GM23338 (cell line): ENCODE measurements around the gene ANKRD65. TPM values are rescaled to one million over a fixed set of nuclear protein-coding genes. Genes with fewer than 3 reads are reported as not detected.

Experiments
- ATAC-seq: fragments of 200-7000 bp; cut with Tn5 transposase; 3 replicates; pipeline ENCODE4 v1.9.1; 2020
- DNase-seq: peaks from one replicate; pipeline ENCODE4 v3.0.0-alpha.2; 2015; ENCODE audit warnings: low spot score
- H2AFZ ChIP-seq: fragments of 200-600 bp; sonication (generic); 2 replicates; pipeline ENCODE4 v1.8.0; 2016; ENCODE audit warnings: antibody characterized with exemption, mild to moderate bottlenecking, moderate library complexity
- H3F3A ChIP-seq: fragments of 200-600 bp; sonication (generic); replicated peaks from 2 replicates; pipeline ENCODE4 v1.8.0; 2017; ENCODE audit warnings: antibody characterized with exemption, mixed run types, low read depth
- H3K27ac ChIP-seq: fragments of 200-600 bp; sonication (generic); 2 replicates; pipeline ENCODE4 v1.6.1; 2016; ENCODE audit warnings: low read depth
- H3K27me3 ChIP-seq: fragments of 200-600 bp; sonication (generic); 2 replicates; pipeline ENCODE4 v1.8.0; 2016; ENCODE audit warnings: mild to moderate bottlenecking, mixed run types, moderate library complexity; ENCODE audit not compliant: insufficient read depth
- H3K36me3 ChIP-seq: fragments of 200-600 bp; sonication (generic); 2 replicates; pipeline ENCODE4 v1.8.0; 2016; ENCODE audit warnings: mild to moderate bottlenecking; ENCODE audit not compliant: insufficient read depth
- H3K4me1 ChIP-seq: fragments of 200-600 bp; sonication (generic); 2 replicates; pipeline ENCODE4 v1.8.0; 2016; ENCODE audit warnings: mild to moderate bottlenecking, moderate library complexity; ENCODE audit not compliant: insufficient read depth
- H3K4me2 ChIP-seq: fragments of 200-600 bp; sonication (generic); 2 replicates; pipeline ENCODE4 v1.7.1; 2017; ENCODE audit warnings: mixed run types
- H3K4me3 ChIP-seq: fragments of 200-600 bp; sonication (generic); 2 replicates; pipeline ENCODE4 v1.6.1; 2016; ENCODE audit warnings: mixed run types
- H3K79me2 ChIP-seq: fragments of 200-600 bp; sonication (generic); replicated peaks from 2 replicates; pipeline ENCODE4 v1.8.0; 2017; ENCODE audit warnings: mild to moderate bottlenecking; ENCODE audit not compliant: insufficient read depth
- H3K9me2 ChIP-seq: fragments of 200-600 bp; sonication (generic); 2 replicates; pipeline ENCODE4 v1.8.0; 2017; ENCODE audit not compliant: insufficient read depth
- H4K20me1 ChIP-seq: fragments of 200-600 bp; sonication (generic); replicated peaks from 2 replicates; pipeline ENCODE4 v1.8.0; 2017; ENCODE audit warnings: mild to moderate bottlenecking; ENCODE audit not compliant: insufficient read depth
- H3K27ac Mint-ChIP-seq: 2 replicates; pipeline ENCODE4 v1.8.0; 2020; ENCODE audit warnings: inconsistent platforms, mild to moderate bottlenecking, moderate library complexity, mixed read lengths
- H3K27me3 Mint-ChIP-seq: 3 replicates; pipeline ENCODE4 v1.8.0; 2022; ENCODE audit warnings: low read depth, mild to moderate bottlenecking, moderate library complexity, mixed read lengths, inconsistent platforms; ENCODE audit not compliant: insufficient read depth, poor library complexity
- H3K36me3 Mint-ChIP-seq: 3 replicates; pipeline ENCODE4 v1.8.0; 2021; ENCODE audit warnings: low read depth, mild to moderate bottlenecking, inconsistent platforms, moderate library complexity, mixed read lengths
- H3K4me1 Mint-ChIP-seq: 3 replicates; pipeline ENCODE4 v1.8.0; 2020; ENCODE audit warnings: mild to moderate bottlenecking, inconsistent platforms, mixed read lengths
- H3K4me3 Mint-ChIP-seq: 3 replicates; pipeline ENCODE4 v1.8.0; 2021; ENCODE audit warnings: moderate library complexity, mild to moderate bottlenecking, inconsistent platforms, mixed read lengths
- H3K9me3 Mint-ChIP-seq: 3 replicates; pipeline ENCODE4 v1.8.0; 2020; ENCODE audit warnings: moderate library complexity, mild to moderate bottlenecking, inconsistent platforms, mixed read lengths
- EZH2 ChIP-seq: fragments of 200-600 bp; sonication (generic); IDR thresholded peaks from one replicate; pipeline ENCODE4 v1.8.0; 2017; ENCODE audit warnings: antibody characterized with exemption, mild to moderate bottlenecking, low read depth; ENCODE audit not compliant: unreplicated experiment
- JUNB ChIP-seq: IDR thresholded peaks from one replicate; pipeline ENCODE4 v1.6.1; 2016; ENCODE audit warnings: antibody characterized with exemption; ENCODE audit not compliant: unreplicated experiment
- NANOG ChIP-seq: IDR thresholded peaks from 2 replicates; pipeline ENCODE4 v1.6.1; 2016; ENCODE audit warnings: antibody characterized with exemption, borderline replicate concordance
- POLR2AphosphoS5 ChIP-seq: IDR thresholded peaks from 2 replicates; pipeline ENCODE4 v1.6.1; 2016; ENCODE audit warnings: antibody characterized with exemption, low read depth
- STAT1 ChIP-seq: IDR thresholded peaks from one replicate; pipeline ENCODE4 v1.6.1; 2016; ENCODE audit warnings: antibody characterized with exemption; ENCODE audit not compliant: unreplicated experiment
- ZNF114 ChIP-seq: fragments of 250-450 bp; sonication (Bioruptor Pico); IDR thresholded peaks from 2 replicates; pipeline ENCODE4 v1.5.0; 2020; ENCODE audit warnings: mild to moderate bottlenecking, moderate library complexity
- ZNF331 ChIP-seq: fragments of 250-450 bp; sonication (Bioruptor Pico); IDR thresholded peaks from 2 replicates; pipeline ENCODE4 v1.5.0; 2020; ENCODE audit warnings: low read depth, mild to moderate bottlenecking, moderate library complexity
- long read RNA-seq: library from polyadenylated mRNA; unstranded; transcript quantifications from one replicate; pipeline ENCODE4 v2.0.0, GENCODE V29; 2020; ENCODE audit not compliant: unreplicated experiment
- polyA plus RNA-seq: library from polyadenylated mRNA; unstranded; fragments of >200 nt; fragmentation: Nextera tagmentation; extraction: Ambion mirVana; gene quantifications from 2 replicates; pipeline ENCODE4 v1.2.1, GENCODE V29; 2016
- total RNA-seq: library from RNA; depleted of rRNA; stranded (reverse); fragments of >200 nt; shearing (Covaris generic); gene quantifications from 2 replicates; pipeline ENCODE4 v1.2.3, GENCODE V29; 2014; rRNA removed
- TF ChIP-seq, protein P1 (sequence below): IDR thresholded peaks from 2 replicates; pipeline ENCODE4 v1.6.1; 2016; ENCODE audit warnings: antibody characterized with exemption
- TF ChIP-seq, protein P2 (sequence below), 2 experiments: fragments of 200-600 bp in 1 of 2; sonication (generic) in 1 of 2; conservative IDR thresholded peaks; 2 replicates each; pipeline versions ENCODE4 v1.5.1 to v1.6.1; 2016 to 2017; ENCODE audit warnings: antibody characterized with exemption in 2 of 2, low read depth in 2 of 2, mild to moderate bottlenecking in 2 of 2, moderate library complexity in 1 of 2
- TF ChIP-seq, protein P3 (sequence below): IDR thresholded peaks from one replicate; pipeline ENCODE4 v1.6.1; 2018; ENCODE audit warnings: antibody characterized with exemption; ENCODE audit not compliant: unreplicated experiment
- TF ChIP-seq, protein P4 (sequence below): fragments of 250-450 bp; sonication (Bioruptor Pico); IDR thresholded peaks from 2 replicates; pipeline ENCODE4 v1.5.0; 2020; ENCODE audit warnings: mild to moderate bottlenecking, moderate library complexity

Gene ANKRD65
- total RNA-seq, result 1.7 and 1.8 TPM in 2 replicates
- polyA plus RNA-seq, result 1.6 and 2.6 TPM in 2 replicates
- long read RNA-seq, partial matches to known transcripts, result 1 of 1 reads
- long read RNA-seq, other reads (novel, unspliced or antisense), result 0 of 1 reads

DNA sequence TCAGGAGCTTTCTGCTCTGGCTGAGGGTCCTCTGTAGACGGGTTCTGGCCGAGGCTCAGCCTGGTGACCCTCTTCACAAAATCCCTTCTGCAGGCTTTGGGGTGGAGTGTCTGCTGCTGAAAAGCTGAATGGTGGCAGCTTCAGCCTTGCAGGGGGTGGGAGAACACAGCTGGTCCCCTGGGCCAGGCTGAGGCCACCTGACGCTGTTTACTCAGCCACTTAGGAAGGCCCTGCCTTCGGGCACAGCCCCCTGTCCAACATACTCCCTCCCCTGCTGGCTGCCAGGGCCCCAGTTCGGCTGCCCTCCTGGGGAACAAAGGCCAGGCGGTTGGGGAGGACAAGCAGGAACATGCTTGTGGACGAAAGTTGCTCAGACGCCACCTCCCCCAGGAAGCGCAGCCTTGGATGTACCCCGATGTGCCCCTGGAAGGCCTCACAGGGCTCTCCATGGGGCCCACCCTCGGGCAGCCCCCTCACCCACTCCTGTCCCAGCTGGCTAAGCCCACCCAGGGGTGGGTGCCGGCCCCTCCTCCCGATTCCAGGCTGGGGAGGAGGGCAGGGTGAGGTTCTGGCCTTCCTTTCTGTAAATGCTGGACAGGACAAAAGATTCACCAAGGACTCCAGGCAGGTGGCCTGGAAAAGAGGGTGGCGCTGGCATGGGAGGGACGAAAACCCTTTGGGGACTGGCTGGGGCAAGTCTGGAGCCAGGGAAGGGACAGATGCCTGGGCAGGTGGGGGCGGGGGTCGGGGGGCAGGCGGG, at the start of gene ANKRD65:
Gene ANKRD65 (minus strand): TSS at position 130 of the 760 bp plus-strand sequence. CDS start 271 bp downstream, outside the sequence.
- Mint-ChIP-seq H3K36me3 (no peaks in the 10 kb centered on the region; the same call in 2 of the 3 replicates), H3K27me3 (peaks cover 13% of the 10 kb centered on the region), H3K4me1 (peaks cover 32% of the 10 kb centered on the region), H3K9me3 (no peaks in the 10 kb centered on the region), H3K4me3 (peak within 1 kb of the TSS; percentile 24; the same call in 1 of the 3 replicates), H3K27ac (peak within 1 kb of the TSS; percentile 40; the same call in 1 of the 2 replicates)
- Histone ChIP-seq H3K4me2 (peak within 1 kb of the TSS; percentile 55), H3K4me1 (peaks cover 31% of the 10 kb centered on the region), H3K9me2 (no peaks in the 10 kb centered on the region), H2AFZ (peak within 1 kb of the TSS; percentile 59; the same call in 1 of the 2 replicates), H3K27ac (peak within 1 kb of the TSS; percentile 85; the same call in 1 of the 2 replicates), H3K4me3 (no peak within 1 kb of the TSS), H3F3A (0 out of 2 replicates have a peak, but pooled peaks cover 16% of the 10 kb centered on the region), H3K36me3 (no peaks in the 10 kb centered on the region), H3K27me3 (0 out of 2 replicates have a peak, but pooled peaks cover 2% of the 10 kb centered on the region), H4K20me1 (no peaks in the 10 kb centered on the region), H3K79me2 (no peaks in the 10 kb centered on the region)
- ATAC-seq (peak; percentile 2; the same call in 1 of the 3 replicates), DNase-seq (no peak)
- TF ChIP-seq, protein P1, sequence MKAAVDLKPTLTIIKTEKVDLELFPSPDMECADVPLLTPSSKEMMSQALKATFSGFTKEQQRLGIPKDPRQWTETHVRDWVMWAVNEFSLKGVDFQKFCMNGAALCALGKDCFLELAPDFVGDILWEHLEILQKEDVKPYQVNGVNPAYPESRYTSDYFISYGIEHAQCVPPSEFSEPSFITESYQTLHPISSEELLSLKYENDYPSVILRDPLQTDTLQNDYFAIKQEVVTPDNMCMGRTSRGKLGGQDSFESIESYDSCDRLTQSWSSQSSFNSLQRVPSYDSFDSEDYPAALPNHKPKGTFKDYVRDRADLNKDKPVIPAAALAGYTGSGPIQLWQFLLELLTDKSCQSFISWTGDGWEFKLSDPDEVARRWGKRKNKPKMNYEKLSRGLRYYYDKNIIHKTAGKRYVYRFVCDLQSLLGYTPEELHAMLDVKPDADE, result no peak
- TF ChIP-seq, protein P2, sequence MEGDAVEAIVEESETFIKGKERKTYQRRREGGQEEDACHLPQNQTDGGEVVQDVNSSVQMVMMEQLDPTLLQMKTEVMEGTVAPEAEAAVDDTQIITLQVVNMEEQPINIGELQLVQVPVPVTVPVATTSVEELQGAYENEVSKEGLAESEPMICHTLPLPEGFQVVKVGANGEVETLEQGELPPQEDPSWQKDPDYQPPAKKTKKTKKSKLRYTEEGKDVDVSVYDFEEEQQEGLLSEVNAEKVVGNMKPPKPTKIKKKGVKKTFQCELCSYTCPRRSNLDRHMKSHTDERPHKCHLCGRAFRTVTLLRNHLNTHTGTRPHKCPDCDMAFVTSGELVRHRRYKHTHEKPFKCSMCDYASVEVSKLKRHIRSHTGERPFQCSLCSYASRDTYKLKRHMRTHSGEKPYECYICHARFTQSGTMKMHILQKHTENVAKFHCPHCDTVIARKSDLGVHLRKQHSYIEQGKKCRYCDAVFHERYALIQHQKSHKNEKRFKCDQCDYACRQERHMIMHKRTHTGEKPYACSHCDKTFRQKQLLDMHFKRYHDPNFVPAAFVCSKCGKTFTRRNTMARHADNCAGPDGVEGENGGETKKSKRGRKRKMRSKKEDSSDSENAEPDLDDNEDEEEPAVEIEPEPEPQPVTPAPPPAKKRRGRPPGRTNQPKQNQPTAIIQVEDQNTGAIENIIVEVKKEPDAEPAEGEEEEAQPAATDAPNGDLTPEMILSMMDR (conservative IDR thresholded peaks at IDR 0.05; ENCODE audit: low read depth in 2 of 2), result no peak
- TF ChIP-seq JUNB (no peak), NANOG (no peak), POLR2AphosphoS5 (no peak), ZNF114 (CRISPR knock-in tag) (no peak), ZNF331 (CRISPR knock-in tag) (no peak), EZH2 (no peak), STAT1 (no peak)
- TF ChIP-seq, protein P3, sequence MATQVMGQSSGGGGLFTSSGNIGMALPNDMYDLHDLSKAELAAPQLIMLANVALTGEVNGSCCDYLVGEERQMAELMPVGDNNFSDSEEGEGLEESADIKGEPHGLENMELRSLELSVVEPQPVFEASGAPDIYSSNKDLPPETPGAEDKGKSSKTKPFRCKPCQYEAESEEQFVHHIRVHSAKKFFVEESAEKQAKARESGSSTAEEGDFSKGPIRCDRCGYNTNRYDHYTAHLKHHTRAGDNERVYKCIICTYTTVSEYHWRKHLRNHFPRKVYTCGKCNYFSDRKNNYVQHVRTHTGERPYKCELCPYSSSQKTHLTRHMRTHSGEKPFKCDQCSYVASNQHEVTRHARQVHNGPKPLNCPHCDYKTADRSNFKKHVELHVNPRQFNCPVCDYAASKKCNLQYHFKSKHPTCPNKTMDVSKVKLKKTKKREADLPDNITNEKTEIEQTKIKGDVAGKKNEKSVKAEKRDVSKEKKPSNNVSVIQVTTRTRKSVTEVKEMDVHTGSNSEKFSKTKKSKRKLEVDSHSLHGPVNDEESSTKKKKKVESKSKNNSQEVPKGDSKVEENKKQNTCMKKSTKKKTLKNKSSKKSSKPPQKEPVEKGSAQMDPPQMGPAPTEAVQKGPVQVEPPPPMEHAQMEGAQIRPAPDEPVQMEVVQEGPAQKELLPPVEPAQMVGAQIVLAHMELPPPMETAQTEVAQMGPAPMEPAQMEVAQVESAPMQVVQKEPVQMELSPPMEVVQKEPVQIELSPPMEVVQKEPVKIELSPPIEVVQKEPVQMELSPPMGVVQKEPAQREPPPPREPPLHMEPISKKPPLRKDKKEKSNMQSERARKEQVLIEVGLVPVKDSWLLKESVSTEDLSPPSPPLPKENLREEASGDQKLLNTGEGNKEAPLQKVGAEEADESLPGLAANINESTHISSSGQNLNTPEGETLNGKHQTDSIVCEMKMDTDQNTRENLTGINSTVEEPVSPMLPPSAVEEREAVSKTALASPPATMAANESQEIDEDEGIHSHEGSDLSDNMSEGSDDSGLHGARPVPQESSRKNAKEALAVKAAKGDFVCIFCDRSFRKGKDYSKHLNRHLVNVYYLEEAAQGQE, result no peak
- TF ChIP-seq, protein P4, sequence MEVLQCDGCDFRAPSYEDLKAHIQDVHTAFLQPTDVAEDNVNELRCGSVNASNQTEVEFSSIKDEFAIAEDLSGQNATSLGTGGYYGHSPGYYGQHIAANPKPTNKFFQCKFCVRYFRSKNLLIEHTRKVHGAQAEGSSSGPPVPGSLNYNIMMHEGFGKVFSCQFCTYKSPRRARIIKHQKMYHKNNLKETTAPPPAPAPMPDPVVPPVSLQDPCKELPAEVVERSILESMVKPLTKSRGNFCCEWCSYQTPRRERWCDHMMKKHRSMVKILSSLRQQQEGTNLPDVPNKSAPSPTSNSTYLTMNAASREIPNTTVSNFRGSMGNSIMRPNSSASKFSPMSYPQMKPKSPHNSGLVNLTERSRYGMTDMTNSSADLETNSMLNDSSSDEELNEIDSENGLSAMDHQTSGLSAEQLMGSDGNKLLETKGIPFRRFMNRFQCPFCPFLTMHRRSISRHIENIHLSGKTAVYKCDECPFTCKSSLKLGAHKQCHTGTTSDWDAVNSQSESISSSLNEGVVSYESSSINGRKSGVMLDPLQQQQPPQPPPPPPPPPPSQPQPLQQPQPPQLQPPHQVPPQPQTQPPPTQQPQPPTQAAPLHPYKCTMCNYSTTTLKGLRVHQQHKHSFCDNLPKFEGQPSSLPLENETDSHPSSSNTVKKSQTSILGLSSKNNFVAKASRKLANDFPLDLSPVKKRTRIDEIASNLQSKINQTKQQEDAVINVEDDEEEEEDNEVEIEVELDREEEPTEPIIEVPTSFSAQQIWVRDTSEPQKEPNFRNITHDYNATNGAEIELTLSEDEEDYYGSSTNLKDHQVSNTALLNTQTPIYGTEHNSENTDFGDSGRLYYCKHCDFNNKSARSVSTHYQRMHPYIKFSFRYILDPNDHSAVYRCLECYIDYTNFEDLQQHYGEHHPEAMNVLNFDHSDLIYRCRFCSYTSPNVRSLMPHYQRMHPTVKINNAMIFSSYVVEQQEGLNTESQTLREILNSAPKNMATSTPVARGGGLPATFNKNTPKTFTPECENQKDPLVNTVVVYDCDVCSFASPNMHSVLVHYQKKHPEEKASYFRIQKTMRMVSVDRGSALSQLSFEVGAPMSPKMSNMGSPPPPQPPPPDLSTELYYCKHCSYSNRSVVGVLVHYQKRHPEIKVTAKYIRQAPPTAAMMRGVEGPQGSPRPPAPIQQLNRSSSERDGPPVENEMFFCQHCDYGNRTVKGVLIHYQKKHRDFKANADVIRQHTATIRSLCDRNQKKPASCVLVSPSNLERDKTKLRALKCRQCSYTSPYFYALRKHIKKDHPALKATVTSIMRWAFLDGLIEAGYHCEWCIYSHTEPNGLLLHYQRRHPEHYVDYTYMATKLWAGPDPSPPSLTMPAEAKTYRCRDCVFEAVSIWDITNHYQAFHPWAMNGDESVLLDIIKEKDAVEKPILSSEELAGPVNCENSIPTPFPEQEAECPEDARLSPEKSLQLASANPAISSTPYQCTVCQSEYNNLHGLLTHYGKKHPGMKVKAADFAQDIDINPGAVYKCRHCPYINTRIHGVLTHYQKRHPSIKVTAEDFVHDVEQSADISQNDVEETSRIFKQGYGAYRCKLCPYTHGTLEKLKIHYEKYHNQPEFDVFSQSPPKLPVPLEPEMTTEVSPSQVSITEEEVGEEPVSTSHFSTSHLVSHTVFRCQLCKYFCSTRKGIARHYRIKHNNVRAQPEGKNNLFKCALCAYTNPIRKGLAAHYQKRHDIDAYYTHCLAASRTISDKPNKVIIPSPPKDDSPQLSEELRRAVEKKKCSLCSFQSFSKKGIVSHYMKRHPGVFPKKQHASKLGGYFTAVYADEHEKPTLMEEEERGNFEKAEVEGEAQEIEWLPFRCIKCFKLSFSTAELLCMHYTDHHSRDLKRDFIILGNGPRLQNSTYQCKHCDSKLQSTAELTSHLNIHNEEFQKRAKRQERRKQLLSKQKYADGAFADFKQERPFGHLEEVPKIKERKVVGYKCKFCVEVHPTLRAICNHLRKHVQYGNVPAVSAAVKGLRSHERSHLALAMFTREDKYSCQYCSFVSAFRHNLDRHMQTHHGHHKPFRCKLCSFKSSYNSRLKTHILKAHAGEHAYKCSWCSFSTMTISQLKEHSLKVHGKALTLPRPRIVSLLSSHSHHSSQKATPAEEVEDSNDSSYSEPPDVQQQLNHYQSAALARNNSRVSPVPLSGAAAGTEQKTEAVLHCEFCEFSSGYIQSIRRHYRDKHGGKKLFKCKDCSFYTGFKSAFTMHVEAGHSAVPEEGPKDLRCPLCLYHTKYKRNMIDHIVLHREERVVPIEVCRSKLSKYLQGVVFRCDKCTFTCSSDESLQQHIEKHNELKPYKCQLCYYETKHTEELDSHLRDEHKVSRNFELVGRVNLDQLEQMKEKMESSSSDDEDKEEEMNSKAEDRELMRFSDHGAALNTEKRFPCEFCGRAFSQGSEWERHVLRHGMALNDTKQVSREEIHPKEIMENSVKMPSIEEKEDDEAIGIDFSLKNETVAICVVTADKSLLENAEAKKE (CRISPR knock-in tag), result no peak
